Peyer's patch (tissue), 4 donors: ENCODE measurements around the gene BIN1.

ENCODE experiments used
- POLR2A ChIP-seq, 2 donors: fragments of 450-650 bp; IDR thresholded peaks; one replicate each; pipeline ENCODE4 v1.5.1; 2017; ENCODE audit warnings: antibody characterized with exemption in 2 of 2, mild to moderate bottlenecking in 2 of 2, moderate library complexity in 2 of 2
- TF ChIP-seq, protein P1 (sequence below), 6 experiments: fragments of 450-650 bp in 4 of 6; fragments of 200-600 bp in 2 of 6; sonication (generic) in 1 of 6; IDR thresholded peaks; one replicate each; pipeline ENCODE4 v1.5.1; 2017 to 2019; ENCODE audit warnings: antibody characterized with exemption in 6 of 6, mild to moderate bottlenecking in 3 of 6, moderate library complexity in 1 of 6

- no peak for TF ChIP-seq POLR2A (IDR thresholded peaks at IDR 0.05)
- TF ChIP-seq, protein P1, sequence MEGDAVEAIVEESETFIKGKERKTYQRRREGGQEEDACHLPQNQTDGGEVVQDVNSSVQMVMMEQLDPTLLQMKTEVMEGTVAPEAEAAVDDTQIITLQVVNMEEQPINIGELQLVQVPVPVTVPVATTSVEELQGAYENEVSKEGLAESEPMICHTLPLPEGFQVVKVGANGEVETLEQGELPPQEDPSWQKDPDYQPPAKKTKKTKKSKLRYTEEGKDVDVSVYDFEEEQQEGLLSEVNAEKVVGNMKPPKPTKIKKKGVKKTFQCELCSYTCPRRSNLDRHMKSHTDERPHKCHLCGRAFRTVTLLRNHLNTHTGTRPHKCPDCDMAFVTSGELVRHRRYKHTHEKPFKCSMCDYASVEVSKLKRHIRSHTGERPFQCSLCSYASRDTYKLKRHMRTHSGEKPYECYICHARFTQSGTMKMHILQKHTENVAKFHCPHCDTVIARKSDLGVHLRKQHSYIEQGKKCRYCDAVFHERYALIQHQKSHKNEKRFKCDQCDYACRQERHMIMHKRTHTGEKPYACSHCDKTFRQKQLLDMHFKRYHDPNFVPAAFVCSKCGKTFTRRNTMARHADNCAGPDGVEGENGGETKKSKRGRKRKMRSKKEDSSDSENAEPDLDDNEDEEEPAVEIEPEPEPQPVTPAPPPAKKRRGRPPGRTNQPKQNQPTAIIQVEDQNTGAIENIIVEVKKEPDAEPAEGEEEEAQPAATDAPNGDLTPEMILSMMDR (IDR thresholded peaks at IDR 0.05), result no peak
These were observed 106.8 kb downstream of the BIN1 start for GRCh38 chr2:127000194-127000593.
